H1 (cell line): ENCODE results near the gene CACFD1. TPM values are rescaled to one million over a fixed set of nuclear protein-coding genes. Genes with fewer than 3 reads are reported as not detected.

Source experiments
- CTCF ChIA-PET: fragments of 300-600 bp; sonication (Branson Sonifier 250); formaldehyde crosslinking; loops from one replicate; lab custom pipeline; 2021; ENCODE audit not compliant: partially characterized antibody; lab: Charles Lee
- POLR2A ChIA-PET: fragments of 300-600 bp; sonication (Branson Sonifier 250); formaldehyde crosslinking; loops from one replicate; lab custom pipeline; 2021; ENCODE audit warnings: inconsistent platforms; ENCODE audit not compliant: partially characterized antibody; lab: Charles Lee
- DNase-seq, 2 experiments: peaks; one replicate each; pipeline versions ENCODE4 v3.0.0 to v3.0.0-alpha.2; 2010 to 2022; ENCODE audit warnings: low spot score in 2 of 2, low read depth in 1 of 2, mixed read lengths in 1 of 2
- FAIRE-seq: peaks from 2 replicates; lab custom pipeline; 2011; peaks lifted over from hg19 to GRCh38; lab: Jason Lieb, UNC
- H2AFZ ChIP-seq: 2 replicates; pipeline ENCODE4 v1.8.1; 2012; ENCODE audit warnings: low read length, inconsistent platforms
- H2AK5ac ChIP-seq: 2 replicates; pipeline ENCODE4 v1.6.1; 2013; ENCODE audit warnings: low read depth, low read length
- H2BK120ac ChIP-seq: replicated peaks from 2 replicates; pipeline ENCODE3; 2013; ENCODE audit warnings: low read depth, low read length, inconsistent platforms
- H2BK12ac ChIP-seq: 2 replicates; pipeline ENCODE4 v1.6.1; 2013; ENCODE audit warnings: low read depth, low read length
- H2BK15ac ChIP-seq: 2 replicates; pipeline ENCODE4 v1.6.1; 2013; ENCODE audit warnings: low read length
- H2BK20ac ChIP-seq: 2 replicates; pipeline ENCODE4 v1.6.1; 2013; ENCODE audit warnings: low read length
- H2BK5ac ChIP-seq: 2 replicates; pipeline ENCODE4 v1.6.1; 2013; ENCODE audit warnings: low read depth, low read length
- H3K14ac ChIP-seq: 2 replicates; pipeline ENCODE4 v1.6.1; 2013; ENCODE audit warnings: inconsistent platforms; ENCODE audit not compliant: insufficient read length
- H3K18ac ChIP-seq: 2 replicates; pipeline ENCODE4 v1.6.1; 2013; ENCODE audit warnings: low read length; ENCODE audit errors: extremely low read depth
- H3K23ac ChIP-seq: 2 replicates; pipeline ENCODE4 v1.6.1; 2013; ENCODE audit warnings: inconsistent platforms; ENCODE audit not compliant: insufficient read length
- H3K23me2 ChIP-seq: 2 replicates; pipeline ENCODE4 v1.6.1; 2013; ENCODE audit warnings: low read depth, low read length
- H3K27ac ChIP-seq: 2 replicates; pipeline ENCODE4 v1.6.1; 2011; ENCODE audit warnings: low read depth, low read length, inconsistent platforms
- H3K27me3 ChIP-seq, 4 experiments: replicated peaks in 1 of 4; 1 replicate in 1 of 4; 2 replicates in 3 of 4; pipeline versions ENCODE4 v1.6.1 to v1.8.1; 2011 to 2013; ENCODE audit warnings: low read length in 3 of 4, mild to moderate bottlenecking in 3 of 4, inconsistent platforms in 2 of 4, mixed read lengths in 2 of 4, moderate library complexity in 1 of 4; ENCODE audit not compliant: control insufficient read depth in 3 of 4, insufficient read depth in 3 of 4; ENCODE audit errors: extremely low read depth in 1 of 4
- H3K36me3 ChIP-seq, 4 experiments: 2 replicates each; pipeline versions ENCODE4 v1.6.1 to v1.8.1; 2011 to 2013; ENCODE audit warnings: mild to moderate bottlenecking in 4 of 4, low read length in 3 of 4, moderate library complexity in 2 of 4, control low read depth in 1 of 4, inconsistent platforms in 1 of 4; ENCODE audit not compliant: insufficient read depth in 4 of 4, control insufficient read depth in 2 of 4
- H3K4ac ChIP-seq: replicated peaks from 2 replicates; pipeline ENCODE3; 2013; ENCODE audit warnings: low read length, low read depth, mixed read lengths, inconsistent platforms; ENCODE audit not compliant: insufficient read length
- H3K4me1 ChIP-seq, 4 experiments: replicated peaks in 1 of 4; 1 replicate in 1 of 4; 2 replicates in 3 of 4; pipeline versions ENCODE4 v1.6.1 to v1.8.1; 2011 to 2013; ENCODE audit warnings: low read length in 3 of 4, inconsistent platforms in 2 of 4, mixed read lengths in 1 of 4; ENCODE audit not compliant: insufficient read depth in 4 of 4, control insufficient read depth in 3 of 4
- H3K4me2 ChIP-seq, 2 experiments: 2 replicates each; pipeline versions ENCODE4 v1.6.1 to v1.8.1; 2011 to 2013; ENCODE audit warnings: low read depth in 2 of 2, low read length in 2 of 2, control low read depth in 1 of 2, inconsistent platforms in 1 of 2, mild to moderate bottlenecking in 1 of 2; ENCODE audit not compliant: insufficient read depth in 1 of 2
- H3K4me3 ChIP-seq, 4 experiments: fragments of 200-600, 300-600 bp in 1 of 4; sonication (generic), shearing (Covaris generic), sonication (Bioruptor Twin) in 1 of 4; 2 replicates each; pipeline versions ENCODE4 v1.5.1 to v1.8.1; 2011 to 2016; ENCODE audit warnings: low read length in 4 of 4, low read depth in 3 of 4, control low read depth in 2 of 4, inconsistent platforms in 2 of 4, mild to moderate bottlenecking in 2 of 4, mixed read lengths in 1 of 4, moderate library complexity in 1 of 4; ENCODE audit not compliant: insufficient read depth in 2 of 4; ENCODE audit errors: extremely low read depth in 1 of 4
- H3K56ac ChIP-seq: replicated peaks from 2 replicates; pipeline ENCODE3; 2013; ENCODE audit warnings: low read depth, mild to moderate bottlenecking, mixed read lengths, low read length, inconsistent platforms; ENCODE audit not compliant: insufficient read length
- H3K79me1 ChIP-seq: 2 replicates; pipeline ENCODE4 v1.6.1; 2013; ENCODE audit warnings: low read depth, low read length, control low read depth
- H3K79me2 ChIP-seq, 2 experiments: 2 replicates each; pipeline versions ENCODE4 v1.6.1 to v1.8.1; 2012 to 2013; ENCODE audit warnings: low read length in 2 of 2, mild to moderate bottlenecking in 2 of 2, inconsistent platforms in 1 of 2; ENCODE audit not compliant: insufficient read depth in 2 of 2, control insufficient read depth in 1 of 2
- H3K9ac ChIP-seq, 4 experiments: replicated peaks in 1 of 4; 1 replicate in 1 of 4; 2 replicates in 3 of 4; pipeline versions ENCODE4 v1.6.1 to v1.8.1; 2011 to 2013; ENCODE audit warnings: low read depth in 3 of 4, low read length in 3 of 4, control low read depth in 2 of 4, mild to moderate bottlenecking in 2 of 4, moderate library complexity in 2 of 4, inconsistent platforms in 1 of 4; ENCODE audit errors: extremely low read depth in 1 of 4
- H3K9me3 ChIP-seq, 2 experiments: 2 replicates each; pipeline versions ENCODE4 v1.6.1 to v1.8.1; 2012 to 2013; ENCODE audit warnings: mild to moderate bottlenecking in 2 of 2, moderate library complexity in 2 of 2, control low read depth in 1 of 2, inconsistent platforms in 1 of 2, low read depth in 1 of 2, low read length in 1 of 2, mixed read lengths in 1 of 2; ENCODE audit not compliant: insufficient read depth in 2 of 2
- H4K20me1 ChIP-seq, 2 experiments: replicated peaks in 1 of 2; 2 replicates each; pipeline versions ENCODE3 to v1.8.1; 2011 to 2013; ENCODE audit warnings: inconsistent platforms in 2 of 2, low read length in 2 of 2, mild to moderate bottlenecking in 1 of 2; ENCODE audit not compliant: insufficient read depth in 2 of 2, control insufficient read depth in 1 of 2
- H4K5ac ChIP-seq: 2 replicates; pipeline ENCODE4 v1.6.1; 2013; ENCODE audit warnings: low read length, low read depth, mixed read lengths, inconsistent platforms; ENCODE audit not compliant: insufficient read length
- H4K8ac ChIP-seq: 2 replicates; pipeline ENCODE4 v1.8.0; 2013; ENCODE audit warnings: mild to moderate bottlenecking, moderate library complexity, low read length, inconsistent platforms; ENCODE audit not compliant: insufficient read depth; ENCODE audit errors: extremely low read depth
- H4K91ac ChIP-seq: replicated peaks from 2 replicates; pipeline ENCODE3; 2013; ENCODE audit warnings: low read length, mixed read lengths, inconsistent platforms; ENCODE audit not compliant: insufficient read length
- BACH1 ChIP-seq: IDR thresholded peaks from 2 replicates; pipeline ENCODE4 v1.6.1; 2012; ENCODE audit warnings: low read length, improper control_type of control experiment
- CHD1 ChIP-seq: IDR thresholded peaks from 2 replicates; pipeline ENCODE4 v1.6.1; 2012; ENCODE audit warnings: low read depth, low read length, improper control_type of control experiment
- CTCF ChIP-seq, 3 experiments: IDR thresholded peaks; 1 replicate in 2 of 3; 2 replicates in 1 of 3; pipeline versions ENCODE4 v1.5.1 to v1.6.1; 2011; ENCODE audit warnings: low read length in 3 of 3, mild to moderate bottlenecking in 3 of 3, inconsistent platforms in 2 of 3, low read depth in 1 of 3, moderate library complexity in 1 of 3; ENCODE audit not compliant: insufficient read depth in 1 of 3; ENCODE audit errors: control extremely low read depth in 1 of 3
- PHF8 ChIP-seq: fragments of 200-600 bp; sonication (generic); conservative IDR thresholded peaks from 2 replicates; pipeline ENCODE4 v1.7.1; 2012; ENCODE audit warnings: low read depth, mild to moderate bottlenecking, inconsistent platforms, low read length, moderate library complexity
- POLR2A ChIP-seq, 2 experiments: IDR thresholded peaks; 1 replicate in 1 of 2; 2 replicates in 1 of 2; pipeline ENCODE4 v1.6.1; 2011; ENCODE audit warnings: low read depth in 2 of 2, low read length in 2 of 2, mild to moderate bottlenecking in 2 of 2; ENCODE audit errors: control extremely low read depth in 1 of 2
- POLR2AphosphoS5 ChIP-seq: IDR thresholded peaks from 2 replicates; pipeline ENCODE4 v1.6.1; 2011; ENCODE audit warnings: low read depth, low read length
- RAD21 ChIP-seq, 2 experiments: IDR thresholded peaks in 1 of 2; conservative IDR thresholded peaks in 1 of 2; 2 replicates each; pipeline ENCODE4 v1.6.1; 2011; ENCODE audit warnings: low read depth in 2 of 2, low read length in 2 of 2, improper control_type of control experiment in 1 of 2, inconsistent platforms in 1 of 2, mild to moderate bottlenecking in 1 of 2, moderate library complexity in 1 of 2
- RNF2 ChIP-seq: fragments of 200-900, 300-1000 bp; sonication (generic); IDR thresholded peaks from 2 replicates; pipeline ENCODE4 v1.7.1; 2016; ENCODE audit warnings: borderline replicate concordance, low read depth, mild to moderate bottlenecking, antibody characterized with exemption, low read length; ENCODE audit not compliant: poor library complexity, severe bottlenecking; ENCODE audit errors: missing control alignments
- SP1 ChIP-seq: IDR thresholded peaks from 2 replicates; pipeline ENCODE4 v1.6.1; 2011; ENCODE audit warnings: low read depth, low read length
- SP2 ChIP-seq: IDR thresholded peaks from 2 replicates; pipeline ENCODE4 v1.6.1; 2012; ENCODE audit warnings: mild to moderate bottlenecking, low read length, inconsistent platforms
- SRF ChIP-seq: IDR thresholded peaks from 2 replicates; pipeline ENCODE4 v1.6.1; 2011; ENCODE audit warnings: mild to moderate bottlenecking, low read depth, low read length, moderate library complexity
- WGBS, 2 experiments: shearing (Covaris generic) in 1 of 2; methylation state at CpG; one replicate each; pipeline versions ENCODE4 v1.1.6 to v1.1.7; 2013 to 2015; ENCODE audit warnings: low lambda C conversion rate in 2 of 2, mixed read lengths in 2 of 2, inconsistent platforms in 1 of 2, low coverage in 1 of 2, missing lambda C conversion rate in 1 of 2; ENCODE audit not compliant: insufficient replicate concordance in 2 of 2, insufficient coverage in 1 of 2, insufficient read length in 1 of 2; ENCODE audit errors: extremely low coverage in 1 of 2, missing lambda C conversion rate in 1 of 2; 5-methylcytosine and 5-hydroxymethylcytosine counted together
- polyA plus RNA-seq, 7 experiments: library from polyadenylated mRNA; depleted of rRNA in 3 of 7; stranded (reverse) in 5 of 7; unstranded in 2 of 7; fragments of >200 nt in 5 of 7; fragments of 200-250 nt in 2 of 7; gene quantifications; 1 replicate in 5 of 7; 2 replicates in 1 of 7; 4 replicates in 1 of 7; pipeline versions ENCODE4 v1.2.1 to v1.2.3, GENCODE V29; 2011 to 2013; ENCODE audit warnings: missing spikeins in 2 of 7, mixed read lengths in 2 of 7
- total RNA-seq: library from RNA; stranded (reverse); fragmentation: NEBNext Ultra II Directional; extraction: Animal tissue kit (Norgen Biotek cat#: 25700); gene quantifications from 2 replicates; pipeline ENCODE4 v1.2.1, GENCODE V29; 2021

Gene CACFD1
- total and polyA plus RNA-seq, 2 of the 8 experiments (the other 6 are each of a cell fraction or from before 2014, with no cell fraction given), result 13.4 to 15.5 TPM

DNA sequence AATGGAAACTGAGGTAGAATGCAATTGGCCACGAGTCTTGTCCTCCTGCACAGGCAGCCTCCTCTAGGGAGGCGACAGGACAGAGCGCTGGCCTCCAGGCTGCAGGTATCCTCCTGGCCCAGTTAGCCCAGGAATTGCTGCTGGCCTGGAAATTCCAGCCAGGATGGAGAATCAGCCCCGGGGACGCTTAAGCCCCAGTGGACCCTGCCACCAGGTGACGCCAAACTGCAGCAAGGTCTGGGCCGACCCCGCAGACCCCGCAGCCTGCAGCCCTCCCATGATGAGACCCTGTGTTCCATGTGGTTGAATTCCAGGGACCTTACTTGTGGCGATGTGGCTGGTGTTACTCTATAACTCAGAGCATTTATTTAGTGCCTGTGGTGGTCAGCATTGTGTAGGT lies 7.3 kb downstream of the CACFD1 start:
- no peak overlapping the region for H2AK5ac ChIP-seq
- H4K20me1 ChIP-seq, result peaks cover 1 to 24% of the 10 kb centered on the region in 2 experiments
- 82% methylated on average over 10 of the region's 10 CpGs; no CpG with 5 or more reads in 1 of the 2 experiments for WGBS, 2 experiments
- H4K8ac ChIP-seq, result no peak overlapping the region
- no peak overlapping the region for H3K56ac ChIP-seq
- H3K4ac ChIP-seq, result no peak overlapping the region
- no peak overlapping the region for H3K9ac ChIP-seq
- H2BK5ac ChIP-seq, result no peak overlapping the region
- no peaks in the 10 kb centered on the region for H3K27me3 ChIP-seq
- H3K4me3 ChIP-seq, result no peak overlapping the region
- H4K91ac ChIP-seq, result no peak overlapping the region
- H3K4me1 ChIP-seq, result peaks cover 0 to 3% (median 0%) of the 10 kb centered on the region in 4 experiments; a peak in 2 of 7 replicates
- no peak overlapping the region for H2BK15ac ChIP-seq
- no peak overlapping the region for H3K18ac ChIP-seq
- DNase-seq (no peak), FAIRE-seq (no peak)
- ChIA-PET CTCF (interaction anchor here (0.6 to 2.4 kb wide), 10 partner anchors 10 to 445 kb away, joined by 3 to 17 read pairs (median 3); partner anchors contain the start of gene SLC2A6), POLR2A (interaction anchor here (1.1 to 3.5 kb wide), 4 partner anchors 10 to 116 kb away, joined by 4 to 19 read pairs (median 10); partner anchors contain the start of gene SLC2A6)
- no peaks in the 10 kb centered on the region for H3K9me3 ChIP-seq
- peaks cover 0 to 5% of the 10 kb centered on the region in 2 experiments; a peak in 1 of 4 replicates for H3K79me2 ChIP-seq
- no peak overlapping the region for H3K23ac ChIP-seq
- H2BK12ac ChIP-seq, result no peak overlapping the region
- H2BK20ac ChIP-seq, result no peak overlapping the region
- H2BK120ac ChIP-seq, result no peak overlapping the region
- no peak overlapping the region for H3K27ac ChIP-seq
- H4K5ac ChIP-seq, result no peak overlapping the region
- no peak overlapping the region for H2AFZ ChIP-seq
- no peak overlapping the region for H3K14ac ChIP-seq
- H3K79me1 ChIP-seq, result peaks cover 3% of the 10 kb centered on the region
- no peaks in the 10 kb centered on the region for H3K23me2 ChIP-seq
- H3K4me2 ChIP-seq, result no peak overlapping the region
- no peaks in the 10 kb centered on the region; a peak in 1 of 8 replicates for H3K36me3 ChIP-seq
- TF ChIP-seq RAD21 (IDR thresholded peaks at IDR 0.05 in 1 of 2, conservative IDR thresholded peaks at IDR 0.05 in 1 of 2; ENCODE audit: low read depth in 2 of 2, low read length in 2 of 2) (peak in 1 of 2 experiments; percentile 27; a peak in 1 of 4 replicates), SP1 (no peak), PHF8 (no peak), POLR2A (IDR thresholded peaks at IDR 0.05; ENCODE audit: control extremely low read depth in 1 of 2, low read depth in 2 of 2, low read length in 2 of 2) (no peak), CHD1 (no peak), POLR2AphosphoS5 (0 out of 2 replicates have a peak, but pooled peaks have one; percentile 33), CTCF (IDR thresholded peaks at IDR 0.05; ENCODE audit: control extremely low read depth in 1 of 3, insufficient read depth in 1 of 3, low read depth in 1 of 3, low read length in 3 of 3) (peak in 2 of 3 experiments; percentile 33 to 52; a peak in 2 of 4 replicates), SP2 (no peak), BACH1 (no peak), RNF2 (no peak), SRF (no peak)
